ENCODE measurements around the gene FOXB2.
"Not testable (repeated sequence)": the region's sequence is repeated elsewhere in the genome, so short reads cannot be mapped to it uniquely, and the experiment has no call there.

FOXB2 gene

DNA sequence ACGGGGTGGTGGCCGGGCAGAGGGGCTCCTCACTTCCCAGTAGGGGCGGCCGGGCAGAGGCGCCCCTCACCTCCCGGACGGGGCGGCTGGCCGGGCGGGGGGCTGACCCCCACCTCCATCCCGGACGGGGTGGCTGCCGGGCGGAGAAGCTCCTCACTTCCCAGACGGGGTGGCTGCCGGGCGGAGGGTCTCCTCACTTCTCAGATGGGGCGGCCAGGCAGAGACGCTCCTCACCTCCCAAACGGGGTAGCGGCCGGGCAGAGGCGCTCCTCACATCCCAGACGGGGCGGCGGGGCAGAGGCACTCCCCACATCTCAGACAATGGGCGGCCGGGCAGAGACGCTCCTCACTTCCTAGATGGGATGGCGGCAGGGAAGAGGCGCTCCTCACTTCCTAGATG is 41.2 kb downstream of the FOXB2 start:
- H3K27ac Mint-ChIP-seq = not testable (repeated sequence)

DNA sequence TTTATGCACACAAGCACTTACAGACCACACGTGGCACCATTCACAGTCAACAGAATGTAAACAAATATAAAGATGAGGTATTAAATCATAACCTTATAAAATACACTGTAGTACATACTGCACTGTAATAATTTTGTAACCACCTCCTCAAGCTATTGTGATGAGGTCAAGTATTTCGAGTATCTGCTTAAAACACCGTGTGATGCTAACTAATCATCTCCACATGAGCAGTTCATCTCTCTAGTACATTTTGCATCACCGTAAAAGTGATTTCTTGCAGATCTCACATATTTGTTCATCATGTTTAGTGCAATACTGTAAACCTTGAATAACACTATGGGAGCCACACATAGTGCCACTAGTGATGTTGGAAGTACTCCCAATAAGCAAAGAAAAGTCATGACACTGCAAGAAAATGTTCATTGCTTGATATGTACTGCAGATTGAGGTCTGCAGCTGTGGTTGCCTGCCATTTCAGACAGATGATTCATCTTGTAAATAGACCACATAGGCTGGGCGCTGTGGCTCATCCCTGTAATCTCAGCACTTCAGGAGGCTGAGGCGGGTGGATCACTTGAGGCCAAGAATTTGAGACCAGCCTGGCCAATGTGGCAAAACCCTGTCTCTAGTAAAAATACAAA is 44.3 kb downstream of the FOXB2 start:
- H3K4me1 Mint-ChIP-seq (ENCODE audit: low read depth in 2 of 2) = no peaks in the 10 kb centered on the region
- no peak overlapping the region for H3K4me3 Mint-ChIP-seq
- H3K27me3 Mint-ChIP-seq = peaks cover 0 to 9% of the 10 kb centered on the region in 2 donors
- no peak for ATAC-seq (replicated peaks)
- H3K9me3 Mint-ChIP-seq = peaks cover 0 to 2% of the 10 kb centered on the region in 2 donors
- no peak for DNase-seq
- no peak overlapping the region for H3K27ac Mint-ChIP-seq
- H3K36me3 Mint-ChIP-seq (ENCODE audit: insufficient read depth) = no peaks in the 10 kb centered on the region

More for the DNA sequence above, 41.2 kb downstream of the FOXB2 start:
- not testable (repeated sequence) for H3K4me1 Mint-ChIP-seq (ENCODE audit: low read depth in 2 of 2); ATAC-seq (replicated peaks); H3K4me3 Mint-ChIP-seq; DNase-seq; H3K36me3 Mint-ChIP-seq (ENCODE audit: insufficient read depth); H3K9me3 Mint-ChIP-seq; H3K27me3 Mint-ChIP-seq

GRCh38 chr9:77066388-77066787 is 46.9 kb downstream of the FOXB2 start:
- H3K27me3 Mint-ChIP-seq = peaks cover 0 to 24% of the 10 kb centered on the region in 2 donors
- DNase-seq (no peak), ATAC-seq (replicated peaks) (no peak)
- no peaks in the 10 kb centered on the region for H3K4me1 Mint-ChIP-seq (ENCODE audit: low read depth in 2 of 2)
- peaks cover 0 to 2% of the 10 kb centered on the region in 2 donors for H3K9me3 Mint-ChIP-seq
- no peak overlapping the region for H3K4me3 Mint-ChIP-seq
- no peaks in the 10 kb centered on the region for H3K36me3 Mint-ChIP-seq (ENCODE audit: insufficient read depth)
- H3K27ac Mint-ChIP-seq = no peak overlapping the region
